Lower leg skin (tissue), 3 donors: ENCODE data around the gene PRKAG1.

ENCODE experiments used
- POLR2A ChIP-seq, 2 donors: fragments of 450-650 bp; IDR thresholded peaks; one replicate each; pipeline ENCODE4 v1.6.1; 2016 to 2017; ENCODE audit warnings: antibody characterized with exemption in 2 of 2, mild to moderate bottlenecking in 1 of 2, moderate library complexity in 1 of 2
- TF ChIP-seq, protein P1 (sequence below), 3 donors: fragments of 450-650 bp; IDR thresholded peaks; one replicate each; pipeline ENCODE4 v1.5.1; 2016; ENCODE audit warnings: antibody characterized with exemption in 3 of 3, mild to moderate bottlenecking in 3 of 3, moderate library complexity in 2 of 3

DNA sequence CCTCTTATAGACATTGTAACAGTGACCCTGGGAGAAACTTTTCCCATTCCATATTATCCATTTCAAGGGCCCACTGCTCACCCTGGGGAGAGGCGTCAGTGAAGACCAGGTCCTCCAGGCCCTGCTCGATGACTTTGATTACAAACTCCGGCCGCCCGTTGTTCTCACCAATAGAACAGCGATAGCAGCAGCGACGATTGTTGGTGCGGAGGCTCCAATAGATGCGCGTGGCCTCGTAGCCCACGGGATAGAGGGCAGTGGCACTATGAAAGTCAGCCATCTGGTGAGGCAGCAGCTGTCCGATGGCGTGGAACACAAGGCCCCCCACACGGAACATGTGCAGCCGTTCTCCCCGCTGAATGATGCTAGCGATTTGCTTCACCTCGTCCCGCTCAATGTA, 7.5 kb upstream of the PRKAG1 start:
- TF ChIP-seq, protein P1, sequence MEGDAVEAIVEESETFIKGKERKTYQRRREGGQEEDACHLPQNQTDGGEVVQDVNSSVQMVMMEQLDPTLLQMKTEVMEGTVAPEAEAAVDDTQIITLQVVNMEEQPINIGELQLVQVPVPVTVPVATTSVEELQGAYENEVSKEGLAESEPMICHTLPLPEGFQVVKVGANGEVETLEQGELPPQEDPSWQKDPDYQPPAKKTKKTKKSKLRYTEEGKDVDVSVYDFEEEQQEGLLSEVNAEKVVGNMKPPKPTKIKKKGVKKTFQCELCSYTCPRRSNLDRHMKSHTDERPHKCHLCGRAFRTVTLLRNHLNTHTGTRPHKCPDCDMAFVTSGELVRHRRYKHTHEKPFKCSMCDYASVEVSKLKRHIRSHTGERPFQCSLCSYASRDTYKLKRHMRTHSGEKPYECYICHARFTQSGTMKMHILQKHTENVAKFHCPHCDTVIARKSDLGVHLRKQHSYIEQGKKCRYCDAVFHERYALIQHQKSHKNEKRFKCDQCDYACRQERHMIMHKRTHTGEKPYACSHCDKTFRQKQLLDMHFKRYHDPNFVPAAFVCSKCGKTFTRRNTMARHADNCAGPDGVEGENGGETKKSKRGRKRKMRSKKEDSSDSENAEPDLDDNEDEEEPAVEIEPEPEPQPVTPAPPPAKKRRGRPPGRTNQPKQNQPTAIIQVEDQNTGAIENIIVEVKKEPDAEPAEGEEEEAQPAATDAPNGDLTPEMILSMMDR (IDR thresholded peaks at IDR 0.05): no peak
- no peak for TF ChIP-seq POLR2A (IDR thresholded peaks at IDR 0.05)
